ENCODE results near the gene PLB1. TPM values are rescaled to one million over a fixed set of nuclear protein-coding genes. Genes with fewer than 3 reads are reported as not detected.

PLB1 gene
- total and polyA plus RNA-seq, 2 experiments from 2014 or later: 0.06 to 0.21 TPM

DNA sequence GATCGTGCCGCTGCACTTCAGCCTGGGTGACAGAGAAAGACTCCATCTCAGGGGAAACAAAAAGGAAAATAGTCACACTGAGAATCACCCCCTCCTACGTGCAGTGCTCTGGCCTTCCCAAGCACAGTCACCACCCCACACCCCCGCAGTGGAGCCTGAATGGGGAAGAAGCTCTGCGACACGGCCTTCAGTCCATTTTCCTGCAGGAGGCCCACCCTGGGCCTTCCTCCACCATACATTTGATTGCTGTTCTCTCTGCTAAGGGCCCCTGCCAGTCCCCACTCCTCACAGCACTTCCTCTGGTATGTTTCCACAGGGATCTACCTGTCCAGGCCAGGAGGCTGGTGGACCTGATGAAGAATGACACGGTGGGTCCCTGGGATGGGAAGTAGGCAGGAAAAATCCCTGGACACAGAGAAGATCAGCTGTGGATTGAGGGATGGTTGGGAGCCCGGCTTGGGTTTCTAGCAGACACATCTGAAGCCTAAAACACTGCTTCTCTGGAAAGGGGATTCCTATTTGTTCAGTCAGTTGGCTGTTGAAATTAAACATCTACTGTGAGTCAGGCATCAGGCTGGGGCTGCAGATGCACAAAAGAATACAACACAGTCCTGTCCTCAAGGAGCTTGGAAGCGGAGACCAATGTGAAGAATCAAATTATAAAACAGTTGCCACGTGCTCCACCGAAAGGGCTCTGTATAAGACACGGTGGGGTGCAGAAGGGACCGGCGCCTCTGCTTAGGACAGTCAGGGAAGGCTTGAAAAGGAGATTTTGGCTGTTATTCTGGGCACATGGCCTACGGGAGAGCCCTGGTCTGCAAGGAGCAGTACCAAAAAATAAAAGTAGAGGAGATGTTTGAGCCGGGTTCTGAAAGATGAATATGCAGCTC is 82.2 kb downstream of the PLB1 start (continued):
- no peak for TF ChIP-seq ETS1 (IDR thresholded peaks at IDR 0.05)
- no peak for TF ChIP-seq NANOG (IDR thresholded peaks at IDR 0.05; ENCODE audit: borderline replicate concordance)
- TF ChIP-seq, protein P1, sequence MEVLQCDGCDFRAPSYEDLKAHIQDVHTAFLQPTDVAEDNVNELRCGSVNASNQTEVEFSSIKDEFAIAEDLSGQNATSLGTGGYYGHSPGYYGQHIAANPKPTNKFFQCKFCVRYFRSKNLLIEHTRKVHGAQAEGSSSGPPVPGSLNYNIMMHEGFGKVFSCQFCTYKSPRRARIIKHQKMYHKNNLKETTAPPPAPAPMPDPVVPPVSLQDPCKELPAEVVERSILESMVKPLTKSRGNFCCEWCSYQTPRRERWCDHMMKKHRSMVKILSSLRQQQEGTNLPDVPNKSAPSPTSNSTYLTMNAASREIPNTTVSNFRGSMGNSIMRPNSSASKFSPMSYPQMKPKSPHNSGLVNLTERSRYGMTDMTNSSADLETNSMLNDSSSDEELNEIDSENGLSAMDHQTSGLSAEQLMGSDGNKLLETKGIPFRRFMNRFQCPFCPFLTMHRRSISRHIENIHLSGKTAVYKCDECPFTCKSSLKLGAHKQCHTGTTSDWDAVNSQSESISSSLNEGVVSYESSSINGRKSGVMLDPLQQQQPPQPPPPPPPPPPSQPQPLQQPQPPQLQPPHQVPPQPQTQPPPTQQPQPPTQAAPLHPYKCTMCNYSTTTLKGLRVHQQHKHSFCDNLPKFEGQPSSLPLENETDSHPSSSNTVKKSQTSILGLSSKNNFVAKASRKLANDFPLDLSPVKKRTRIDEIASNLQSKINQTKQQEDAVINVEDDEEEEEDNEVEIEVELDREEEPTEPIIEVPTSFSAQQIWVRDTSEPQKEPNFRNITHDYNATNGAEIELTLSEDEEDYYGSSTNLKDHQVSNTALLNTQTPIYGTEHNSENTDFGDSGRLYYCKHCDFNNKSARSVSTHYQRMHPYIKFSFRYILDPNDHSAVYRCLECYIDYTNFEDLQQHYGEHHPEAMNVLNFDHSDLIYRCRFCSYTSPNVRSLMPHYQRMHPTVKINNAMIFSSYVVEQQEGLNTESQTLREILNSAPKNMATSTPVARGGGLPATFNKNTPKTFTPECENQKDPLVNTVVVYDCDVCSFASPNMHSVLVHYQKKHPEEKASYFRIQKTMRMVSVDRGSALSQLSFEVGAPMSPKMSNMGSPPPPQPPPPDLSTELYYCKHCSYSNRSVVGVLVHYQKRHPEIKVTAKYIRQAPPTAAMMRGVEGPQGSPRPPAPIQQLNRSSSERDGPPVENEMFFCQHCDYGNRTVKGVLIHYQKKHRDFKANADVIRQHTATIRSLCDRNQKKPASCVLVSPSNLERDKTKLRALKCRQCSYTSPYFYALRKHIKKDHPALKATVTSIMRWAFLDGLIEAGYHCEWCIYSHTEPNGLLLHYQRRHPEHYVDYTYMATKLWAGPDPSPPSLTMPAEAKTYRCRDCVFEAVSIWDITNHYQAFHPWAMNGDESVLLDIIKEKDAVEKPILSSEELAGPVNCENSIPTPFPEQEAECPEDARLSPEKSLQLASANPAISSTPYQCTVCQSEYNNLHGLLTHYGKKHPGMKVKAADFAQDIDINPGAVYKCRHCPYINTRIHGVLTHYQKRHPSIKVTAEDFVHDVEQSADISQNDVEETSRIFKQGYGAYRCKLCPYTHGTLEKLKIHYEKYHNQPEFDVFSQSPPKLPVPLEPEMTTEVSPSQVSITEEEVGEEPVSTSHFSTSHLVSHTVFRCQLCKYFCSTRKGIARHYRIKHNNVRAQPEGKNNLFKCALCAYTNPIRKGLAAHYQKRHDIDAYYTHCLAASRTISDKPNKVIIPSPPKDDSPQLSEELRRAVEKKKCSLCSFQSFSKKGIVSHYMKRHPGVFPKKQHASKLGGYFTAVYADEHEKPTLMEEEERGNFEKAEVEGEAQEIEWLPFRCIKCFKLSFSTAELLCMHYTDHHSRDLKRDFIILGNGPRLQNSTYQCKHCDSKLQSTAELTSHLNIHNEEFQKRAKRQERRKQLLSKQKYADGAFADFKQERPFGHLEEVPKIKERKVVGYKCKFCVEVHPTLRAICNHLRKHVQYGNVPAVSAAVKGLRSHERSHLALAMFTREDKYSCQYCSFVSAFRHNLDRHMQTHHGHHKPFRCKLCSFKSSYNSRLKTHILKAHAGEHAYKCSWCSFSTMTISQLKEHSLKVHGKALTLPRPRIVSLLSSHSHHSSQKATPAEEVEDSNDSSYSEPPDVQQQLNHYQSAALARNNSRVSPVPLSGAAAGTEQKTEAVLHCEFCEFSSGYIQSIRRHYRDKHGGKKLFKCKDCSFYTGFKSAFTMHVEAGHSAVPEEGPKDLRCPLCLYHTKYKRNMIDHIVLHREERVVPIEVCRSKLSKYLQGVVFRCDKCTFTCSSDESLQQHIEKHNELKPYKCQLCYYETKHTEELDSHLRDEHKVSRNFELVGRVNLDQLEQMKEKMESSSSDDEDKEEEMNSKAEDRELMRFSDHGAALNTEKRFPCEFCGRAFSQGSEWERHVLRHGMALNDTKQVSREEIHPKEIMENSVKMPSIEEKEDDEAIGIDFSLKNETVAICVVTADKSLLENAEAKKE (CRISPR knock-in tag; IDR thresholded peaks at IDR 0.05): no peak

DNA sequence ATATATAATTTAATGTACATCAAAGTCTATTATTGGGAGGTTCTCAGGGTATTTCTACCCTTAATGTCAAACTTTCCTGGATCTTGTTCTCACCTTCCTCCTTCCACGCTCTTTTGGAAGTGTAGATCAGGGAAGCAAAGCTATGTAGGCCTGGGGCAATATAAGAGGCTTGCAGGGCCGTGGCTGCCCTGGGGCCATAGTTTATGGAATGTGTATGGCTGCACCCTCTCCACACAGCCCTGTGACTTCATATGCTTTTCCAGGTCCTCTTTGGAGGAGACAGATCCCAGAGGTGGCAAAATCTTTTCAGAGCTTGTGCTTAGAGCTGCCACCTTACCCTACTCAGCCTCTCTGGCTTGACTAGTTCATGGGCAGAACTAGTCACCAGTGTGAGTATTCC is 82.9 kb downstream of the PLB1 start:
- no peak overlapping the region for H3K27ac Mint-ChIP-seq
- H3K4me3 Mint-ChIP-seq: no peak overlapping the region
- H3K4me1 ChIP-seq (ENCODE audit: insufficient read depth): no peaks in the 10 kb centered on the region
- H3K4me2 ChIP-seq: no peak overlapping the region
- H3K9me2 ChIP-seq (ENCODE audit: insufficient read depth): no peaks in the 10 kb centered on the region
- H3K4me1 Mint-ChIP-seq: peaks cover 4% of the 10 kb centered on the region
- H3K27ac ChIP-seq (ENCODE audit: low read depth): no peak overlapping the region
- H2AFZ ChIP-seq: no peak overlapping the region
- no peaks in the 10 kb centered on the region for H3K27me3 Mint-ChIP-seq (ENCODE audit: insufficient read depth, low read depth, poor library complexity)
- H3K79me2 ChIP-seq (replicated peaks; ENCODE audit: insufficient read depth): no peaks in the 10 kb centered on the region
- DNase-seq (ENCODE audit: low spot score) (no peak), ATAC-seq (no peak)
- no peaks in the 10 kb centered on the region for H3F3A ChIP-seq (replicated peaks; ENCODE audit: low read depth)
- H3K4me3 ChIP-seq: no peak overlapping the region
- no peaks in the 10 kb centered on the region for H3K9me3 Mint-ChIP-seq
- H3K36me3 ChIP-seq (ENCODE audit: insufficient read depth): no peaks in the 10 kb centered on the region
- H3K36me3 Mint-ChIP-seq (ENCODE audit: low read depth): no peaks in the 10 kb centered on the region
- H4K20me1 ChIP-seq (replicated peaks; ENCODE audit: insufficient read depth): no peaks in the 10 kb centered on the region
- H3K27me3 ChIP-seq (ENCODE audit: insufficient read depth): no peaks in the 10 kb centered on the region
- TF ChIP-seq ZNF114 (CRISPR knock-in tag; IDR thresholded peaks at IDR 0.05) (no peak), STAT1 (IDR thresholded peaks at IDR 0.05; ENCODE audit: unreplicated experiment) (no peak), EZH2phosphoT487 (IDR thresholded peaks at IDR 0.05; ENCODE audit: unreplicated experiment) (no peak), POLR2AphosphoS5 (IDR thresholded peaks at IDR 0.05; ENCODE audit: low read depth) (no peak), ZNF331 (CRISPR knock-in tag; IDR thresholded peaks at IDR 0.05; ENCODE audit: low read depth) (no peak)
- TF ChIP-seq, protein P1 (CRISPR knock-in tag; IDR thresholded peaks at IDR 0.05): no peak
